Transverse colon (tissue), 4 donors: ENCODE data around the gene OR52B6. TPM values are rescaled to one million over a fixed set of nuclear protein-coding genes. Genes with fewer than 3 reads are reported as not detected.
"Not testable (repeated sequence)": the region's sequence is repeated elsewhere in the genome, so short reads cannot be mapped to it uniquely, and the experiment has no call there.

Source experiments
- DNase-seq: peaks from one replicate; pipeline ENCODE4 v3.0.0-alpha.2; 2019
- H3K27ac ChIP-seq, 4 donors: fragments of 200-600 bp; sonication (generic); 2 replicates each; pipeline ENCODE4 v1.5.1; 2016 to 2018; ENCODE audit warnings: inconsistent platforms in 4 of 4
- H3K27me3 ChIP-seq: fragments of 200-600 bp; sonication (generic); 2 replicates; pipeline ENCODE4 v1.5.1; 2017; ENCODE audit warnings: inconsistent platforms
- H3K36me3 ChIP-seq, 4 donors: fragments of 200-600 bp; sonication (generic); 2 replicates each; pipeline ENCODE4 v1.5.1; 2017 to 2019; ENCODE audit warnings: inconsistent platforms in 4 of 4
- H3K4me1 ChIP-seq, 4 donors: fragments of 200-600 bp; sonication (generic); 2 replicates each; pipeline ENCODE4 v1.5.1; 2017 to 2020; ENCODE audit warnings: inconsistent platforms in 4 of 4
- H3K4me3 ChIP-seq, 4 donors: fragments of 200-600 bp; sonication (generic); 1 replicate in 1 of 4; 2 replicates in 3 of 4; pipeline versions ENCODE4 v1.5.1 to v1.6.1; 2017 to 2019; ENCODE audit warnings: inconsistent platforms in 4 of 4
- H3K9me3 ChIP-seq, 2 donors: fragments of 200-600 bp; sonication (generic); 2 replicates each; pipeline ENCODE4 v1.5.1; 2017 to 2019; ENCODE audit warnings: inconsistent platforms in 2 of 2
- CTCF ChIP-seq, 5 experiments: fragments of 200-600 bp in 3 of 5; fragments of 450-650 bp in 2 of 5; sonication (generic) in 3 of 5; IDR thresholded peaks; 1 replicate in 2 of 5; 2 replicates in 3 of 5; pipeline ENCODE4 v1.5.1; 2016 to 2017; ENCODE audit warnings: antibody characterized with exemption in 5 of 5, inconsistent platforms in 3 of 5, mild to moderate bottlenecking in 2 of 5, moderate library complexity in 1 of 5
- EP300 ChIP-seq: sonication (generic); formaldehyde crosslinking; IDR thresholded peaks from one replicate; pipeline ENCODE4 v1.6.1; 2017; ENCODE audit warnings: antibody characterized with exemption, low read depth
- POLR2A ChIP-seq: fragments of 450-650 bp; IDR thresholded peaks from one replicate; pipeline ENCODE4 v1.6.1; 2016; ENCODE audit warnings: antibody characterized with exemption, mild to moderate bottlenecking, moderate library complexity
- POLR2AphosphoS5 ChIP-seq, 3 donors: sonication (generic); formaldehyde crosslinking; IDR thresholded peaks; one replicate each; pipeline ENCODE4 v1.6.1; 2016; ENCODE audit warnings: antibody characterized with exemption in 3 of 3
- WGBS, 2 donors: methylation state at CpG; one replicate each; pipeline ENCODE4 v1.1.5; 2018; ENCODE audit warnings: low coverage in 1 of 2; 5-methylcytosine and 5-hydroxymethylcytosine counted together
- in situ Hi-C, 4 donors: fragments of 200-750 bp; cut with MboI; loops; one replicate each; pipeline versions ENCODE4 v1.15.0 to v1.15.1; 2017; ENCODE audit warnings: low sequenced_read_pairs in 3 of 4, low pct_ligation_motif_present in 1 of 4, low pct_unique_long_range_greater_than_20kb in 1 of 4
- intact Hi-C: fragments of 100-400 bp; cut with DNase I; formaldehyde crosslinking; loops from one replicate; pipeline ENCODE4 v1.15.1; 2023; ENCODE audit warnings: low total_unique reads
- total RNA-seq, 4 donors: library from RNA; depleted of rRNA; stranded (reverse); fragments of >200 nt; gene quantifications; one replicate each; pipeline ENCODE4 v1.1.0, GENCODE V29; 2016

Gene OR52B6
- total RNA-seq, 4 donors from 2014 or later = not detected

GRCh38 chr11:5581014-5581413 is 337 bp downstream of the OR52B6 start:
- Histone ChIP-seq H3K4me3 (no peak overlapping the region), H3K36me3 (no peaks in the 10 kb centered on the region), H3K4me1 (no peaks in the 10 kb centered on the region), H3K27me3 (no peaks in the 10 kb centered on the region), H3K9me3 (no peaks in the 10 kb centered on the region), H3K27ac (no peak overlapping the region)
- TF ChIP-seq POLR2A (no peak), EP300 (no peak), POLR2AphosphoS5 (IDR thresholded peaks at IDR 0.05) (no peak), CTCF (IDR thresholded peaks at IDR 0.05) (no peak)
- intact Hi-C loops = no loop called here
- no peak for DNase-seq
- 63 to 72% methylated on average over 2 to 4 of the region's 4 CpGs for WGBS, 2 donors
- in situ Hi-C loops = no loop called here

- in situ Hi-C loops = not testable (repeated sequence)
These were observed 3.8 kb downstream of the OR52B6 start for GRCh38 chr11:5584458-5584857.

GRCh38 chr11:5589906-5590305 is 9.2 kb downstream of the OR52B6 start:
- H3K36me3 ChIP-seq, H3K27me3 ChIP-seq, H3K4me3 ChIP-seq, H3K9me3 ChIP-seq, DNase-seq, H3K4me1 ChIP-seq, in situ Hi-C loops, H3K27ac ChIP-seq: not testable (repeated sequence)
- 97% methylated on average over 29 of the region's 31 CpGs; no CpG with 5 or more reads in 1 of the 2 donors for WGBS, 2 donors
- intact Hi-C loops = loop anchor here (10.0 kb wide), 1 partner anchor 95 kb away; the partner anchor contains the start of genes TRIM22 and TRIM5

More at GRCh38 chr11:5584458-5584857, 3.8 kb downstream of the OR52B6 start:
- H3K4me3 ChIP-seq, H3K4me1 ChIP-seq, H3K27me3 ChIP-seq, intact Hi-C loops, H3K9me3 ChIP-seq, DNase-seq, H3K36me3 ChIP-seq, H3K27ac ChIP-seq: not testable (repeated sequence)
- WGBS, 2 donors = 75 to 80% methylated on average over 1 to 5 of the region's 5 CpGs

- in situ Hi-C loops (no loop called here), intact Hi-C loops (loop anchor here (10.0 kb wide), 1 partner anchor 93 kb away; the partner anchor contains the start of genes TRIM22 and TRIM5)
- TF ChIP-seq POLR2A = no peak
- TF ChIP-seq CTCF (IDR thresholded peaks at IDR 0.05) = no peak
- TF ChIP-seq EP300 = no peak
- TF ChIP-seq POLR2AphosphoS5 (IDR thresholded peaks at IDR 0.05) = no peak
These were observed 10.9 kb downstream of the OR52B6 start for GRCh38 chr11:5591613-5592012.

GRCh38 chr11:5592615-5593014 is 11.9 kb downstream of the OR52B6 start:
- DNase-seq = no peak
- no peaks in the 10 kb centered on the region for H3K9me3 ChIP-seq
- H3K27ac ChIP-seq = no peak overlapping the region
- intact Hi-C loops = loop anchor here (10.0 kb wide), 1 partner anchor 92 kb away; the partner anchor contains the start of genes TRIM22 and TRIM5
- 82 to 89% methylated on average over 4 to 5 of the region's 5 CpGs for WGBS, 2 donors
- H3K36me3 ChIP-seq = no peaks in the 10 kb centered on the region
- in situ Hi-C loops = no loop called here
- peaks cover 0 to 8% (median 4%) of the 10 kb centered on the region in 4 donors for H3K4me1 ChIP-seq
- no peak overlapping the region for H3K4me3 ChIP-seq
- no peaks in the 10 kb centered on the region for H3K27me3 ChIP-seq
- no peak for TF ChIP-seq EP300

More at GRCh38 chr11:5591613-5592012, 10.9 kb downstream of the OR52B6 start:
- no peaks in the 10 kb centered on the region for H3K36me3 ChIP-seq
- H3K27me3 ChIP-seq = no peaks in the 10 kb centered on the region
- no peak for DNase-seq
- peaks cover 0 to 1% (median 0%) of the 10 kb centered on the region in 4 donors for H3K4me1 ChIP-seq
- H3K4me3 ChIP-seq = no peak overlapping the region
- 55 to 93% methylated on average over 2 to 3 of the region's 3 CpGs for WGBS, 2 donors
- no peaks in the 10 kb centered on the region for H3K9me3 ChIP-seq
- no peak overlapping the region for H3K27ac ChIP-seq

- Histone ChIP-seq H3K4me3 (no peak overlapping the region), H3K27me3 (no peaks in the 10 kb centered on the region), H3K36me3 (no peaks in the 10 kb centered on the region), H3K4me1 (peaks cover 0 to 12% (median 4%) of the 10 kb centered on the region in 4 donors), H3K9me3 (no peaks in the 10 kb centered on the region), H3K27ac (no peak overlapping the region)
- in situ Hi-C loops = no loop called here
- 67 to 78% methylated on average over 1 of the region's 1 CpG for WGBS, 2 donors
- intact Hi-C loops = loop anchor here (10.0 kb wide), 1 partner anchor 92 kb away; the partner anchor contains the start of genes TRIM22 and TRIM5
- DNase-seq = no peak
- no peak for TF ChIP-seq POLR2A
- no peak for TF ChIP-seq POLR2AphosphoS5 (IDR thresholded peaks at IDR 0.05)
- TF ChIP-seq EP300 = no peak
- TF ChIP-seq CTCF (IDR thresholded peaks at IDR 0.05) = no peak
These were observed 12.5 kb downstream of the OR52B6 start for GRCh38 chr11:5593146-5593545.
